Keratinocyte (primary cell): Measurements from ENCODE around the gene OXCT1. TPM values are rescaled to one million over a fixed set of nuclear protein-coding genes. Genes with fewer than 3 reads are reported as not detected.

Source experiments
- DNase-seq: peaks from one replicate; pipeline ENCODE4 v3.0.0-alpha.2; 2011; ENCODE audit warnings: low read depth, missing footprints, low spot score
- FAIRE-seq: peaks from 2 replicates; lab custom pipeline; 2011; peaks lifted over from hg19 to GRCh38; lab: Jason Lieb, UNC
- H2AFZ ChIP-seq: 2 replicates; pipeline ENCODE4 v1.6.0; 2012; ENCODE audit warnings: low read length, control low read depth, inconsistent platforms; ENCODE audit not compliant: control insufficient read depth
- H3K27ac ChIP-seq: 2 replicates; pipeline ENCODE4 v1.5.1; 2011; ENCODE audit warnings: low read length; ENCODE audit not compliant: control insufficient read depth, insufficient read depth
- H3K27me3 ChIP-seq: 3 replicates; pipeline ENCODE4 v1.6.0; 2011; ENCODE audit warnings: low read length; ENCODE audit not compliant: control insufficient read depth, insufficient read depth; ENCODE audit errors: extremely low read depth
- H3K36me3 ChIP-seq, 2 experiments: 2 replicates in 1 of 2; 3 replicates in 1 of 2; pipeline ENCODE4 v1.5.1; 2011; ENCODE audit warnings: low read length in 2 of 2, mild to moderate bottlenecking in 1 of 2; ENCODE audit not compliant: control insufficient read depth in 2 of 2, insufficient read depth in 2 of 2; ENCODE audit errors: extremely low read depth in 1 of 2
- H3K4me1 ChIP-seq: 3 replicates; pipeline ENCODE4 v1.5.1; 2011; ENCODE audit warnings: low read length; ENCODE audit not compliant: control insufficient read depth, insufficient read depth; ENCODE audit errors: extremely low read depth
- H3K4me2 ChIP-seq: 3 replicates; pipeline ENCODE4 v1.6.0; 2011; ENCODE audit warnings: low read depth, low read length; ENCODE audit not compliant: control insufficient read depth, insufficient read depth; ENCODE audit errors: extremely low read depth
- H3K4me3 ChIP-seq, 3 experiments: fragments of 200-600 bp in 1 of 3; sonication (generic) in 1 of 3; 2 replicates in 2 of 3; 3 replicates in 1 of 3; pipeline ENCODE4 v1.5.1; 2011 to 2016; ENCODE audit warnings: low read length in 3 of 3, mild to moderate bottlenecking in 3 of 3, control low read depth in 2 of 3, inconsistent platforms in 1 of 3, low read depth in 1 of 3, mixed read lengths in 1 of 3, mixed run types in 1 of 3, moderate library complexity in 1 of 3; ENCODE audit not compliant: control insufficient read depth in 2 of 3, insufficient read depth in 2 of 3; ENCODE audit errors: extremely low read depth in 1 of 3
- H3K79me2 ChIP-seq: 2 replicates; pipeline ENCODE4 v1.6.0; 2012; ENCODE audit warnings: low read length; ENCODE audit not compliant: control insufficient read depth, insufficient read depth
- H3K9ac ChIP-seq: 3 replicates; pipeline ENCODE4 v1.6.0; 2011; ENCODE audit warnings: low read length; ENCODE audit not compliant: control insufficient read depth, insufficient read depth; ENCODE audit errors: extremely low read depth
- H3K9me1 ChIP-seq: 3 replicates; pipeline ENCODE4 v1.6.0; 2011; ENCODE audit warnings: low read length; ENCODE audit not compliant: control insufficient read depth, insufficient read depth; ENCODE audit errors: extremely low read depth
- H3K9me3 ChIP-seq: 2 replicates; pipeline ENCODE4 v1.5.1; 2012; ENCODE audit warnings: low read depth, low read length; ENCODE audit not compliant: control insufficient read depth
- H4K20me1 ChIP-seq: 3 replicates; pipeline ENCODE4 v1.6.0; 2011; ENCODE audit warnings: low read length; ENCODE audit not compliant: control insufficient read depth, insufficient read depth; ENCODE audit errors: extremely low read depth
- CTCF ChIP-seq, 3 experiments: IDR thresholded peaks in 1 of 3; conservative IDR thresholded peaks in 1 of 3; optimal IDR thresholded peaks in 1 of 3; 2 replicates in 2 of 3; 3 replicates in 1 of 3; pipeline versions ENCODE3 to v1.5.1; 2011; ENCODE audit warnings: low read length in 3 of 3, mild to moderate bottlenecking in 3 of 3, moderate library complexity in 2 of 3, control low read depth in 1 of 3, inconsistent platforms in 1 of 3; ENCODE audit not compliant: insufficient read depth in 2 of 3; ENCODE audit errors: extremely low read depth in 1 of 3
- EZH2 ChIP-seq: IDR thresholded peaks from one replicate; pipeline ENCODE4 v1.6.1; 2012; ENCODE audit warnings: inconsistent platforms, mild to moderate bottlenecking, low read length, moderate library complexity
- dilution Hi-C: fragments of 300-500 bp; cut with MboI; formaldehyde crosslinking; loops from one replicate; pipeline ENCODE4 v1.7.0; 2020; ENCODE audit warnings: low sequenced_read_pairs; ENCODE audit not compliant: extremely low pct_ligation_motif_present
- polyA plus RNA-seq, 5 experiments: library from polyadenylated mRNA; depleted of rRNA in 3 of 5; stranded (reverse) in 3 of 5; stranded (forward) in 1 of 5; unstranded in 1 of 5; fragments of >200 nt; gene quantifications; 1 replicate in 1 of 5; 2 replicates in 3 of 5; 3 replicates in 1 of 5; pipeline versions ENCODE4 v1.2.1 to v1.2.3, GENCODE V29; 2011 to 2012; ENCODE audit warnings: missing spikeins in 2 of 5, low read depth in 1 of 5, low replicate concordance in 1 of 5

OXCT1 gene
- polyA plus RNA-seq, 1 donor (not counting 4 experiments of a cell fraction or from before 2014, with no cell fraction given) = 34.0 TPM

GRCh38 chr5:41761663-41762062, 108.6 kb downstream of the OXCT1 start:
- Histone ChIP-seq H3K9me3 (no peaks in the 10 kb centered on the region), H2AFZ (no peak overlapping the region)

GRCh38 chr5:41755705-41756104, 114.5 kb downstream of the OXCT1 start:
- H3K4me1 ChIP-seq = no peaks in the 10 kb centered on the region
- no peak overlapping the region for H3K4me3 ChIP-seq
- no peak for DNase-seq
- no peaks in the 10 kb centered on the region for H3K9me3 ChIP-seq
- no peak for FAIRE-seq
- TF ChIP-seq CTCF (optimal IDR thresholded peaks at IDR 0.05 in 1 of 3, IDR thresholded peaks at IDR 0.05 in 1 of 3, conservative IDR thresholded peaks at IDR 0.05 in 1 of 3; ENCODE audit: extremely low read depth in 1 of 3, insufficient read depth in 2 of 3, low read length in 3 of 3) (no peak), EZH2 (no peak)
- H3K36me3 ChIP-seq = no peaks in the 10 kb centered on the region
- no peaks in the 10 kb centered on the region for H4K20me1 ChIP-seq
- H2AFZ ChIP-seq = no peak overlapping the region
- no peak overlapping the region for H3K9ac ChIP-seq
- dilution Hi-C loops = no loop called here
- H3K4me2 ChIP-seq = no peak overlapping the region
- H3K27ac ChIP-seq = no peak overlapping the region
- H3K79me2 ChIP-seq = no peaks in the 10 kb centered on the region
- H3K9me1 ChIP-seq = no peaks in the 10 kb centered on the region
- no peaks in the 10 kb centered on the region for H3K27me3 ChIP-seq

More at GRCh38 chr5:41761663-41762062, 108.6 kb downstream of the OXCT1 start:
- Histone ChIP-seq H3K9me1 (no peaks in the 10 kb centered on the region), H3K79me2 (no peaks in the 10 kb centered on the region), H3K4me1 (peaks cover 4% of the 10 kb centered on the region), H3K27ac (no peak overlapping the region), H3K9ac (no peak overlapping the region), H3K4me3 (no peak overlapping the region), H3K4me2 (no peak overlapping the region), H4K20me1 (no peaks in the 10 kb centered on the region), H3K27me3 (no peaks in the 10 kb centered on the region), H3K36me3 (no peaks in the 10 kb centered on the region)
- DNase-seq (no peak), FAIRE-seq (no peak)
- dilution Hi-C loops = no loop called here
- no peak for TF ChIP-seq EZH2
- TF ChIP-seq CTCF (optimal IDR thresholded peaks at IDR 0.05 in 1 of 3, IDR thresholded peaks at IDR 0.05 in 1 of 3, conservative IDR thresholded peaks at IDR 0.05 in 1 of 3; ENCODE audit: extremely low read depth in 1 of 3, insufficient read depth in 2 of 3, low read length in 3 of 3) = no peak
